Tibial nerve (tissue), 4 donors: Measurements from ENCODE around the gene PNMA3. TPM values are rescaled to one million over a fixed set of nuclear protein-coding genes. Genes with fewer than 3 reads are reported as not detected.

ENCODE experiments used
- DNase-seq, 2 donors: peaks; one replicate each; pipeline ENCODE4 v3.0.0-alpha.2; 2019; ENCODE audit warnings: low spot score in 2 of 2
- H3K27ac ChIP-seq, 4 donors: fragments of 200-600 bp; sonication (generic) in 3 of 4; one replicate each; pipeline ENCODE4 v1.5.1; 2017 to 2019; ENCODE audit warnings: mild to moderate bottlenecking in 1 of 4
- H3K27me3 ChIP-seq, 2 donors: fragments of 200-600 bp; sonication (generic) in 1 of 2; one replicate each; pipeline versions ENCODE4 v1.5.1 to v1.6.0; 2017 to 2019
- H3K36me3 ChIP-seq, 3 donors: fragments of 200-600 bp; sonication (generic); one replicate each; pipeline ENCODE4 v1.5.1; 2018 to 2019
- H3K4me1 ChIP-seq, 4 donors: fragments of 200-600 bp; sonication (generic) in 3 of 4; one replicate each; pipeline ENCODE4 v1.5.1; 2017 to 2019
- H3K4me3 ChIP-seq, 4 donors: fragments of 200-600 bp; sonication (generic) in 3 of 4; one replicate each; pipeline ENCODE4 v1.5.1; 2017 to 2019; ENCODE audit warnings: mild to moderate bottlenecking in 1 of 4, moderate library complexity in 1 of 4
- H3K9me3 ChIP-seq, 4 donors: fragments of 200-600 bp; sonication (generic) in 3 of 4; one replicate each; pipeline ENCODE4 v1.5.1; 2017 to 2019
- CTCF ChIP-seq, 5 experiments: fragments of 200-600 bp in 3 of 5; fragments of 450-650 bp in 2 of 5; sonication (generic) in 3 of 5; IDR thresholded peaks; one replicate each; pipeline ENCODE4 v1.5.1; 2016 to 2019; ENCODE audit warnings: antibody characterized with exemption in 5 of 5, mild to moderate bottlenecking in 3 of 5, moderate library complexity in 2 of 5
- EP300 ChIP-seq, 2 donors: sonication (generic); formaldehyde crosslinking; IDR thresholded peaks; one replicate each; pipeline ENCODE4 v1.6.1; 2017; ENCODE audit warnings: antibody characterized with exemption in 2 of 2, mild to moderate bottlenecking in 1 of 2
- POLR2A ChIP-seq, 2 donors: fragments of 450-650 bp; IDR thresholded peaks; one replicate each; pipeline ENCODE4 v1.6.1; 2017; ENCODE audit warnings: antibody characterized with exemption in 2 of 2, mild to moderate bottlenecking in 2 of 2, moderate library complexity in 2 of 2
- WGBS, 2 donors: methylation state at CpG; one replicate each; pipeline ENCODE4 v1.1.5; 2018; 5-methylcytosine and 5-hydroxymethylcytosine counted together
- total RNA-seq, 4 donors: library from RNA; depleted of rRNA; stranded (reverse); fragments of >200 nt; gene quantifications; one replicate each; pipeline ENCODE4 v1.1.0, GENCODE V29; 2016

The PNMA3 gene
- total RNA-seq, 4 donors from 2014 or later: 0.20 to 0.30 (median 0.21) TPM; not detected in 1

GRCh38 chrX:153057281-153057680 is 1.0 kb downstream of the PNMA3 start:
- Histone ChIP-seq H3K9me3 (no peaks in the 10 kb centered on the region), H3K4me1 (peaks cover 0 to 13% (median 0%) of the 10 kb centered on the region in 4 donors), H3K36me3 (no peaks in the 10 kb centered on the region), H3K4me3 (no peak overlapping the region), H3K27me3 (peaks cover 0 to 26% of the 10 kb centered on the region in 2 donors), H3K27ac (no peak overlapping the region)
- WGBS, 2 donors: 60 to 83% methylated on average over 11 of the region's 11 CpGs
- DNase-seq: no peak
- TF ChIP-seq POLR2A (IDR thresholded peaks at IDR 0.05) (no peak), CTCF (IDR thresholded peaks at IDR 0.05) (no peak), EP300 (IDR thresholded peaks at IDR 0.05) (no peak)

GRCh38 chrX:153059191-153060094 is 3.2 kb downstream of the PNMA3 start:
- TF ChIP-seq EP300 (IDR thresholded peaks at IDR 0.05) (no peak), POLR2A (IDR thresholded peaks at IDR 0.05) (no peak), CTCF (IDR thresholded peaks at IDR 0.05) (no peak)
- WGBS, 2 donors: 81 to 91% methylated on average over 10 to 15 of the region's 18 CpGs
- H3K4me3 ChIP-seq: no peak overlapping the region
- no peak overlapping the region for H3K27ac ChIP-seq
- no peak for DNase-seq
- peaks cover 0 to 26% of the 10 kb centered on the region in 2 donors for H3K27me3 ChIP-seq
- no peaks in the 10 kb centered on the region for H3K36me3 ChIP-seq
- H3K4me1 ChIP-seq: peaks cover 0 to 13% (median 0%) of the 10 kb centered on the region in 4 donors
- no peaks in the 10 kb centered on the region for H3K9me3 ChIP-seq

GRCh38 chrX:153060095-153060445 is 3.8 kb downstream of the PNMA3 start:
- H3K9me3 ChIP-seq: no peaks in the 10 kb centered on the region
- 78% methylated on average over 7 to 8 of the region's 8 CpGs for WGBS, 2 donors
- H3K27ac ChIP-seq: no peak overlapping the region
- TF ChIP-seq EP300 (IDR thresholded peaks at IDR 0.05) (no peak), POLR2A (IDR thresholded peaks at IDR 0.05) (no peak), CTCF (IDR thresholded peaks at IDR 0.05) (no peak)
- H3K4me1 ChIP-seq: peaks cover 0 to 13% (median 0%) of the 10 kb centered on the region in 4 donors
- peaks cover 0 to 26% of the 10 kb centered on the region in 2 donors for H3K27me3 ChIP-seq
- no peak overlapping the region for H3K4me3 ChIP-seq
- no peak for DNase-seq
- no peaks in the 10 kb centered on the region for H3K36me3 ChIP-seq

GRCh38 chrX:153061732-153062131 is 5.5 kb downstream of the PNMA3 start:
- 28 to 33% methylated on average over 3 of the region's 3 CpGs for WGBS, 2 donors

More at GRCh38 chrX:153061732-153062131, 5.5 kb downstream of the PNMA3 start:
- Histone ChIP-seq H3K4me3 (no peak overlapping the region), H3K9me3 (no peaks in the 10 kb centered on the region), H3K27me3 (peaks cover 0 to 19% of the 10 kb centered on the region in 2 donors), H3K36me3 (no peaks in the 10 kb centered on the region), H3K4me1 (peaks cover 0 to 3% (median 0%) of the 10 kb centered on the region in 4 donors), H3K27ac (no peak overlapping the region)
- TF ChIP-seq POLR2A (IDR thresholded peaks at IDR 0.05) (no peak), CTCF (IDR thresholded peaks at IDR 0.05) (no peak), EP300 (IDR thresholded peaks at IDR 0.05) (no peak)
- DNase-seq: no peak
